HL-60 (cell line): Measurements from ENCODE around the gene SRPRA.
"Not testable (repeated sequence)": the region's sequence is repeated elsewhere in the genome, so short reads cannot be mapped to it uniquely, and the experiment has no call there.

ENCODE experiments used
- DNase-seq, 2 experiments: peaks; one replicate each; pipeline ENCODE4 v3.0.0-alpha.2; 2010 to 2020; ENCODE audit warnings: low read depth in 1 of 2, low spot score in 1 of 2
- H3K27ac ChIP-seq: fragments of 250-450 bp; sonication (Bioruptor Pico); replicated peaks from 2 replicates; pipeline ENCODE4 v1.5.1; 2020; ENCODE audit warnings: mild to moderate bottlenecking, moderate library complexity
- H3K27me3 ChIP-seq: fragments of 250-450 bp; sonication (Bioruptor Pico); 2 replicates; pipeline ENCODE4 v1.5.1; 2021; ENCODE audit warnings: mild to moderate bottlenecking, moderate library complexity; ENCODE audit not compliant: insufficient read depth, poor library complexity, severe bottlenecking
- H3K4me3 ChIP-seq: replicated peaks from 2 replicates; pipeline ENCODE4 v1.5.1; 2011; ENCODE audit warnings: mild to moderate bottlenecking, control low read depth, low read length; ENCODE audit not compliant: insufficient read depth
- GABPA ChIP-seq: IDR thresholded peaks from 2 replicates; pipeline ENCODE4 v1.6.1; 2012; ENCODE audit warnings: low read depth
- POLR2AphosphoS5 ChIP-seq: IDR thresholded peaks from 2 replicates; pipeline ENCODE4 v1.6.1; 2012; ENCODE audit warnings: low read depth
- SPI1 ChIP-seq: IDR thresholded peaks from 2 replicates; pipeline ENCODE4 v1.6.1; 2012; ENCODE audit warnings: low read depth, mild to moderate bottlenecking, borderline replicate concordance
- TF ChIP-seq, protein P1 (sequence below): IDR thresholded peaks from 2 replicates; pipeline ENCODE4 v1.6.1; 2012; ENCODE audit warnings: low read depth; ENCODE audit not compliant: insufficient replicate concordance
- TF ChIP-seq, protein P2 (sequence below): IDR thresholded peaks from one replicate; pipeline ENCODE4 v1.5.1; 2011; ENCODE audit warnings: low read length, control low read depth, inconsistent platforms; ENCODE audit not compliant: insufficient read depth

SRPRA gene

DNA sequence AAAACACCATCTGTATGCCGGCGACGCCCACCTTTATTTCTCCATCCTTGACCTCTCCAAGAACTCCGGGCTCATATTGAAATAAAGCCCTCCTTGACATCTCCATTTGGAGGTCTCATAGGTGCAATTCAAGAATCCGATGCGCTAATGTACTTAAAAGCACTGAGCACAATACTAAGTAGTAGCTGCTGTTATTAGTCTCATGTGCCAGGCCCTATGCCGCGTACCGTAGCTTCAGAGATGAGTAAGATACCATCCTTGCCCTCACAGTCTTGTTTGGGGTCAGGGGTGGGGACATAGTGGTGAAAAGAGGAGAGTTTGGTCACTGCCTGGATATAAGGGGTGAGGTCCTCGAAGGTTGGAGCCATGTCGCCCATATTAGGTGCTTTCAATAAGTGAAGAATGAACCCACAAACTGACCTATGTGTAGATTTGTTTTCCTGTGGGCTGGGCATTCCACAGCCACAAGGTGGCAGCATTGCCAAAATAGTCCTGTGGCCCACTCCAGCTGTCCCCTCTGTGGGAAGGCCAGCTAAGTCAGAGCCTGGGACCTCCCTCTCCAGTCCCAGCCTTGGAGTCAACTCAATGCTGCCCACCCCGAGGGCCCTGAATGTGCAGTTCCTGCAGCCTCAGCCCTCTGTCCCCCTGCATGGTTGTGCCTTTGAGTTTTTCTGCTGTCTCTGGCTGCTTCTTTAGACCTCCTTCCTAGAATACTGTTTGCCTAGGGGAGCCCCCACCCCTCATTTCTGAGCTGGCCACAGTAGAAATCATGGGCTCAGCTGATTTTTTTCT lies 41.7 kb upstream of the SRPRA start:
- TF ChIP-seq, protein P1, sequence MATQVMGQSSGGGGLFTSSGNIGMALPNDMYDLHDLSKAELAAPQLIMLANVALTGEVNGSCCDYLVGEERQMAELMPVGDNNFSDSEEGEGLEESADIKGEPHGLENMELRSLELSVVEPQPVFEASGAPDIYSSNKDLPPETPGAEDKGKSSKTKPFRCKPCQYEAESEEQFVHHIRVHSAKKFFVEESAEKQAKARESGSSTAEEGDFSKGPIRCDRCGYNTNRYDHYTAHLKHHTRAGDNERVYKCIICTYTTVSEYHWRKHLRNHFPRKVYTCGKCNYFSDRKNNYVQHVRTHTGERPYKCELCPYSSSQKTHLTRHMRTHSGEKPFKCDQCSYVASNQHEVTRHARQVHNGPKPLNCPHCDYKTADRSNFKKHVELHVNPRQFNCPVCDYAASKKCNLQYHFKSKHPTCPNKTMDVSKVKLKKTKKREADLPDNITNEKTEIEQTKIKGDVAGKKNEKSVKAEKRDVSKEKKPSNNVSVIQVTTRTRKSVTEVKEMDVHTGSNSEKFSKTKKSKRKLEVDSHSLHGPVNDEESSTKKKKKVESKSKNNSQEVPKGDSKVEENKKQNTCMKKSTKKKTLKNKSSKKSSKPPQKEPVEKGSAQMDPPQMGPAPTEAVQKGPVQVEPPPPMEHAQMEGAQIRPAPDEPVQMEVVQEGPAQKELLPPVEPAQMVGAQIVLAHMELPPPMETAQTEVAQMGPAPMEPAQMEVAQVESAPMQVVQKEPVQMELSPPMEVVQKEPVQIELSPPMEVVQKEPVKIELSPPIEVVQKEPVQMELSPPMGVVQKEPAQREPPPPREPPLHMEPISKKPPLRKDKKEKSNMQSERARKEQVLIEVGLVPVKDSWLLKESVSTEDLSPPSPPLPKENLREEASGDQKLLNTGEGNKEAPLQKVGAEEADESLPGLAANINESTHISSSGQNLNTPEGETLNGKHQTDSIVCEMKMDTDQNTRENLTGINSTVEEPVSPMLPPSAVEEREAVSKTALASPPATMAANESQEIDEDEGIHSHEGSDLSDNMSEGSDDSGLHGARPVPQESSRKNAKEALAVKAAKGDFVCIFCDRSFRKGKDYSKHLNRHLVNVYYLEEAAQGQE: no peak
- TF ChIP-seq POLR2AphosphoS5 (peak; percentile 19; the same call in 1 of the 2 replicates), GABPA (no peak), SPI1 (no peak)
- TF ChIP-seq, protein P2, sequence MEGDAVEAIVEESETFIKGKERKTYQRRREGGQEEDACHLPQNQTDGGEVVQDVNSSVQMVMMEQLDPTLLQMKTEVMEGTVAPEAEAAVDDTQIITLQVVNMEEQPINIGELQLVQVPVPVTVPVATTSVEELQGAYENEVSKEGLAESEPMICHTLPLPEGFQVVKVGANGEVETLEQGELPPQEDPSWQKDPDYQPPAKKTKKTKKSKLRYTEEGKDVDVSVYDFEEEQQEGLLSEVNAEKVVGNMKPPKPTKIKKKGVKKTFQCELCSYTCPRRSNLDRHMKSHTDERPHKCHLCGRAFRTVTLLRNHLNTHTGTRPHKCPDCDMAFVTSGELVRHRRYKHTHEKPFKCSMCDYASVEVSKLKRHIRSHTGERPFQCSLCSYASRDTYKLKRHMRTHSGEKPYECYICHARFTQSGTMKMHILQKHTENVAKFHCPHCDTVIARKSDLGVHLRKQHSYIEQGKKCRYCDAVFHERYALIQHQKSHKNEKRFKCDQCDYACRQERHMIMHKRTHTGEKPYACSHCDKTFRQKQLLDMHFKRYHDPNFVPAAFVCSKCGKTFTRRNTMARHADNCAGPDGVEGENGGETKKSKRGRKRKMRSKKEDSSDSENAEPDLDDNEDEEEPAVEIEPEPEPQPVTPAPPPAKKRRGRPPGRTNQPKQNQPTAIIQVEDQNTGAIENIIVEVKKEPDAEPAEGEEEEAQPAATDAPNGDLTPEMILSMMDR: peak; percentile 97
- H3K4me3 ChIP-seq: no peak overlapping the region
- peak; percentile 65 to 85 for DNase-seq
- no peaks in the 10 kb centered on the region for H3K27me3 ChIP-seq
- peak overlapping the region; percentile 81 for H3K27ac ChIP-seq

DNA sequence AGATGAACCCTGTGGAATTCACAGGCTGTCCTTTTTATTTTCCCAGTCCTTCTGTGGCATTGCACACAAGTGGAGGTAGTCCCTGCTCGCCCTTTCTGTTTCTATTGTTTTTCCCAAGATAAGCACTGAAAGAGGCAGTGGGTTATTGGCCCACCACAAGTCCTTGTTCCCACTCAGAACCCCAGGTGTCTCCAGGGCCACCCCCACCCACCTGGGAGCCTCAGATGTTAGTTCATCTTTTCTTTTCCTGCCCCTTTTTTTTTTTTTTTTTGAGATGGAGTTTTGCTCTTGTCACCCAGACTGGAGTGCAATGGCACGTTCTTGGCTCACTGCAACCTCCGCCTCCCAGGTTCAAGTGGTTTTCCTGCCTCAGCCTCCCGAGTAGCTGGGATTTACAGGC lies 40.1 kb upstream of the SRPRA start:
- not testable (repeated sequence) for H3K27ac ChIP-seq, H3K4me3 ChIP-seq, H3K27me3 ChIP-seq, DNase-seq

DNA sequence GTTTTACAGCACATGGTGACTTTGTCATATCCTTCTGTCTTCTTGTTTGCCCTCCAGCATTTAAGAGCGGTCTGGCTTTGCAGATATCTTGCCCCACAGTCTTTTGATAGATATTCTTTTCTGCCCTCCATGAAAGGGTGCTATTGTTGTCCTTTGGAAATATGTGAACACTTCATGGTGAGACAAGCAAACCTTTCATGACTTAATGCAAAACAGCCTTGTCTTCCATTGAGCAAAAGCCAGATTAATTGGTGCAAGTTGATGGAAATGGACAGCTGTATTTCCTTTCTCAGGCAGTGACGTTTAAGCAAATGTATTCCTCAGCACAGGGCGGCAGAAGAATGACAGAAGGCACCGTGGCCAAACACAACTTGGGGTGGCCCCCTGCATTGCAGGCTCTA lies 39.6 kb upstream of the SRPRA start:
- H3K27me3 ChIP-seq: no peaks in the 10 kb centered on the region
- no peak overlapping the region for H3K27ac ChIP-seq
- DNase-seq: no peak
- H3K4me3 ChIP-seq: no peak overlapping the region
- TF ChIP-seq POLR2AphosphoS5: no peak

DNA sequence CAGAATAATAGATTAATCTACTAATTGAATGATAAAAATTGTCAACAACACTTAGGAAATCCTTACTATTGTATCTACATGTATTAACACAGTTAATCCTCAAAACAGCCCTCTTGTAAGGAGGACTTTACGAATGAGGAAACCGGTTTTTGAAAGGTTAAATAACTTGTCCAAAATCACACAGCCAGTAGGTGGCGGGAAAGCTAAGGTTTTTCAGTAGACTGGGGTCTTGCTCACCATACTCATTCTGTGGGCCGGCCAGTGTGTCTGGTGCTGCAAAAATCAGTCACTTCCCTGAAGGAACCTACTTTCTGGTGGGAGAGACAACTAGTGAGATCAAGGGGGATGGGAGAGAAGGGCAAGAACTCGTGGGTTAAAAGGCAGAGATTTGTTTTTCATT lies 39.0 kb upstream of the SRPRA start:
- H3K27ac ChIP-seq: no peak overlapping the region
- TF ChIP-seq, protein P2: peak; percentile 21
- TF ChIP-seq SPI1: peak; percentile 38; the same call in 1 of the 2 replicates
- TF ChIP-seq POLR2AphosphoS5: no peak
- TF ChIP-seq, protein P1: no peak
- no peak for TF ChIP-seq GABPA
- H3K27me3 ChIP-seq: no peaks in the 10 kb centered on the region
- no peak overlapping the region for H3K4me3 ChIP-seq
- peak in 1 of 2 experiments; percentile 75 for DNase-seq

DNA sequence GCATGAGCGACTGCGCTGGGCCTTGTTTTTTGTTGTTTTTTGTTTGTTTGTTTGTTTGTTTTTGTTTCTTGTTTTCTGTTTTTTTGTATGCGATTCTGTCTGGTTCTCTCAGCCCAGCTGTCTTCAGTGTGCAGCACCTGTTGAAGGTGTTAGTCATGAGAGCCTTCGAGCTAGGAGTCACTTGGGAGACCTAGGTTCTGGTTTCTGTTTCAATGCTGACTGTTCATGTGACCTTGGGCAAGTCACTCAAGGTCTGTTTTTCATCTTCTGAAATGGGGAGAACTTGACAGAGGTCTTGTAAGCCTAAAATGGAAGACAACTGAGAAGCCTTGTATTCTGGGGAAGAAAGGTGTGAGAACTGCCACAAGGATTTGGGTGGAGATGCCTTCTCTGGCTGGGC lies 37.0 kb upstream of the SRPRA start:
- 0 out of 2 replicates have a peak overlapping the region, but pooled peaks have one; percentile 6 for H3K27ac ChIP-seq
- TF ChIP-seq, protein P2: no peak
- no peak for TF ChIP-seq SPI1
- no peak for DNase-seq
- H3K27me3 ChIP-seq: no peaks in the 10 kb centered on the region
- no peak overlapping the region for H3K4me3 ChIP-seq
